Panc1 (cell line): ENCODE data around the gene AGPAT4. TPM values are rescaled to one million over a fixed set of nuclear protein-coding genes. Genes with fewer than 3 reads are reported as not detected.

Experiments
- ATAC-seq: fragments of 200-7000 bp; cut with Tn5 transposase; 2 replicates; pipeline ENCODE4 v1.9.1; 2020; ENCODE audit warnings: mild to moderate bottlenecking, moderate library complexity
- BruUV-seq: library from RNA; stranded (reverse); fragments of 400-500 nt; replicated peaks from 2 replicates; lab custom pipeline; 2021; lab: Mats Ljungman, UMichigan
- CTCF ChIA-PET: fragments of 300-600 bp; sonication (Branson Sonifier 250); formaldehyde crosslinking; loops from one replicate; lab custom pipeline; 2022; ENCODE audit warnings: antibody characterized with exemption; lab: Charles Lee
- POLR2A ChIA-PET: fragments of 300-600 bp; sonication (Branson Sonifier 250); formaldehyde crosslinking; loops from one replicate; lab custom pipeline; 2022; ENCODE audit warnings: antibody characterized with exemption; lab: Charles Lee
- DNase-seq: peaks from one replicate; pipeline ENCODE4 v3.0.0-alpha.2; 2010; ENCODE audit warnings: low read depth, low spot score
- H3K27ac ChIP-seq: 2 replicates; pipeline ENCODE4 v1.5.1; 2011; ENCODE audit warnings: mild to moderate bottlenecking, low read length, inconsistent platforms
- H3K27me3 ChIP-seq: fragments of 200-500 bp; sonication (Bioruptor generic); 2 replicates; pipeline ENCODE4 v1.6.0; 2014; ENCODE audit warnings: low read length, inconsistent platforms; ENCODE audit not compliant: control insufficient read depth, insufficient read depth
- H3K36me3 ChIP-seq: fragments of 200-500 bp; sonication (Bioruptor generic); 2 replicates; pipeline ENCODE4 v1.5.1; 2014; ENCODE audit warnings: inconsistent platforms, mild to moderate bottlenecking, low read length, moderate library complexity; ENCODE audit not compliant: control insufficient read depth, insufficient read depth
- H3K4me1 ChIP-seq: 2 replicates; pipeline ENCODE4 v1.5.1; 2011; ENCODE audit warnings: inconsistent platforms, mild to moderate bottlenecking, low read length, moderate library complexity; ENCODE audit not compliant: control insufficient read depth, insufficient read depth
- H3K4me3 ChIP-seq, 2 experiments: 2 replicates each; pipeline ENCODE4 v1.5.1; 2011 to 2012; ENCODE audit warnings: low read depth in 2 of 2, low read length in 2 of 2, mild to moderate bottlenecking in 2 of 2, inconsistent platforms in 1 of 2, moderate library complexity in 1 of 2
- H3K9me3 ChIP-seq: fragments of 200-500 bp; sonication (Bioruptor generic); 2 replicates; pipeline ENCODE4 v1.5.1; 2014; ENCODE audit warnings: low read depth, mild to moderate bottlenecking, inconsistent platforms, low read length, moderate library complexity; ENCODE audit not compliant: control insufficient read depth, insufficient read depth
- CTCF ChIP-seq: fragments of 450-650 bp; IDR thresholded peaks from 2 replicates; pipeline ENCODE4 v1.5.1; 2017; ENCODE audit warnings: mild to moderate bottlenecking
- POLR2AphosphoS5 ChIP-seq: IDR thresholded peaks from 2 replicates; pipeline ENCODE4 v1.6.1; 2012; ENCODE audit warnings: mild to moderate bottlenecking, low read depth, low read length, moderate library complexity
- REST ChIP-seq, 2 experiments: IDR thresholded peaks; 2 replicates each; pipeline ENCODE4 v1.6.1; 2011 to 2012; ENCODE audit warnings: low read depth in 2 of 2, control low read depth in 1 of 2, low read length in 1 of 2, mild to moderate bottlenecking in 1 of 2, moderate library complexity in 1 of 2; ENCODE audit not compliant: insufficient read depth in 1 of 2
- SIN3A ChIP-seq: IDR thresholded peaks from 2 replicates; pipeline ENCODE4 v1.6.1; 2012; ENCODE audit warnings: low read depth, mild to moderate bottlenecking, low read length, moderate library complexity, borderline replicate concordance; ENCODE audit not compliant: insufficient read depth
- TCF7L2 ChIP-seq: IDR thresholded peaks from 2 replicates; pipeline ENCODE4 v1.6.1; 2011; ENCODE audit warnings: mild to moderate bottlenecking, low read depth, low read length, inconsistent platforms
- in situ Hi-C: cut with HindIII; loops from 2 replicates; pipeline ENCODE4 v1.10.0; 2016; ENCODE audit warnings: low sequenced_read_pairs, low pct_unique_long_range_greater_than_20kb
- intact Hi-C: fragments of 100-400 bp; cut with micrococcal nuclease; formaldehyde crosslinking; loops from one replicate; pipeline ENCODE4 v1.10.0; 2022; ENCODE audit not compliant: unreplicated experiment
- total RNA-seq: library from RNA; stranded (reverse); gene quantifications from one replicate; pipeline ENCODE4 v1.2.1, GENCODE V29; 2021; ENCODE audit not compliant: unreplicated experiment

AGPAT4 gene
- total RNA-seq, 1 experiment from 2014 or later, result 12.9 TPM

DNA sequence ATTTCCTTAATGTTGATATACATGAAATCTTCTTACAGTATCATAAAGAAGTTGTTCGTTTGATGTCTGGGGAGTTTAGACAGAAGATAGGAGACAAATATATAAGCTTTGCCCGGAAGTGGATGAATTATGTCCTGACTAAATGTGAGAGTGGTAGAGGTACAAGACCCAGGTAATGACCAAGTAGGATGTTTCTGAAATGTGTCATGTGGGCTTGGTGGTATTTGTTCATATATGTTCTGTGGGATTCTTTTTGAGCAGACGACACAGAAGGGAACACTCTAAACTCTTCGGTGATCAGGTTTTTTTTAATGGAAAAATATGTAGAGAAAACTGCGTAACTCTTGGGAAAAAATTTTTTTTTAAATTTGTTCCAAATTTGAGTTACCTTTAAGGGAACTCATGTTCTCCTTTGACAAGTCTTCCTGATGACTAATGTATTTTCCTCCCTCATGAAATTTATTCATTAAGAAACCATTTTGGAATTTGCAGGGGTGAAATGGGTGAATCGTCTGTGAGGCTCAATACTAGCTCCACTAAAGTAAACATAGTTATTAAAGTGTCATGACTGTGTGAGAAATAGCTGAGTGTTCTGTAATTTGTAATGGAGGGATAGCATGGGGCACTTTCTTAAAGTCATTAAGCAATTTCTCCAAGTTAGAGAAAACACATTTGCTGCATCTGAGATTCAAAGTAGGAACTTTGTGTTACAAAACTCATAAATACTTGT, 181.7 kb downstream of the AGPAT4 start:
- TF ChIP-seq TCF7L2 (no peak), POLR2AphosphoS5 (no peak), SIN3A (no peak), CTCF (no peak), REST (IDR thresholded peaks at IDR 0.05; ENCODE audit: insufficient read depth in 1 of 2, low read depth in 2 of 2, low read length in 1 of 2) (no peak)
- Histone ChIP-seq H3K9me3 (no peaks in the 10 kb centered on the region), H3K27ac (no peak overlapping the region), H3K27me3 (no peaks in the 10 kb centered on the region), H3K4me1 (no peaks in the 10 kb centered on the region), H3K4me3 (no peak overlapping the region), H3K36me3 (peaks cover 40% of the 10 kb centered on the region)
- BruUV-seq, result no TSS peak
- ChIA-PET CTCF (no interaction called here), POLR2A (no interaction called here)
- ATAC-seq (no peak), DNase-seq (no peak)
- intact Hi-C loops, result loop anchor here (10.0 kb wide), 1 partner anchor 157 kb away; no protein-coding TSS in a partner anchor
- in situ Hi-C loops, result no loop called here

GRCh38 chr6:161091151-161091550, 182.7 kb downstream of the AGPAT4 start:
- DNase-seq, result no peak
- ChIA-PET CTCF (no interaction called here), POLR2A (no interaction called here)
- Histone ChIP-seq H3K4me3 (no peak overlapping the region), H3K9me3 (no peaks in the 10 kb centered on the region), H3K27ac (no peak overlapping the region), H3K27me3 (no peaks in the 10 kb centered on the region), H3K36me3 (peaks cover 40% of the 10 kb centered on the region), H3K4me1 (no peaks in the 10 kb centered on the region)
- no TSS peak for BruUV-seq
- TF ChIP-seq CTCF (no peak), REST (IDR thresholded peaks at IDR 0.05; ENCODE audit: insufficient read depth in 1 of 2, low read depth in 2 of 2, low read length in 1 of 2) (no peak), SIN3A (no peak), TCF7L2 (no peak), POLR2AphosphoS5 (no peak)
- intact Hi-C loops (loop anchor here (10.0 kb wide), 1 partner anchor 156 kb away; no protein-coding TSS in a partner anchor), in situ Hi-C loops (no loop called here)
- no peak for ATAC-seq
